Panc1 (cell line): ENCODE measurements around the gene GRIK4. TPM values are rescaled to one million over a fixed set of nuclear protein-coding genes. Genes with fewer than 3 reads are reported as not detected.

Experiments
- ATAC-seq: fragments of 200-7000 bp; cut with Tn5 transposase; 2 replicates; pipeline ENCODE4 v1.9.1; 2020; ENCODE audit warnings: mild to moderate bottlenecking, moderate library complexity
- BruUV-seq: library from RNA; stranded (reverse); fragments of 400-500 nt; replicated peaks from 2 replicates; lab custom pipeline; 2021; lab: Mats Ljungman, UMichigan
- CTCF ChIA-PET: fragments of 300-600 bp; sonication (Branson Sonifier 250); formaldehyde crosslinking; loops from one replicate; lab custom pipeline; 2022; ENCODE audit warnings: antibody characterized with exemption; lab: Charles Lee
- POLR2A ChIA-PET: fragments of 300-600 bp; sonication (Branson Sonifier 250); formaldehyde crosslinking; loops from one replicate; lab custom pipeline; 2022; ENCODE audit warnings: antibody characterized with exemption; lab: Charles Lee
- DNase-seq: peaks from one replicate; pipeline ENCODE4 v3.0.0-alpha.2; 2010; ENCODE audit warnings: low read depth, low spot score
- H3K27ac ChIP-seq: 2 replicates; pipeline ENCODE4 v1.5.1; 2011; ENCODE audit warnings: mild to moderate bottlenecking, low read length, inconsistent platforms
- H3K27me3 ChIP-seq: fragments of 200-500 bp; sonication (Bioruptor generic); 2 replicates; pipeline ENCODE4 v1.6.0; 2014; ENCODE audit warnings: low read length, inconsistent platforms; ENCODE audit not compliant: control insufficient read depth, insufficient read depth
- H3K36me3 ChIP-seq: fragments of 200-500 bp; sonication (Bioruptor generic); 2 replicates; pipeline ENCODE4 v1.5.1; 2014; ENCODE audit warnings: inconsistent platforms, mild to moderate bottlenecking, low read length, moderate library complexity; ENCODE audit not compliant: control insufficient read depth, insufficient read depth
- H3K4me1 ChIP-seq: 2 replicates; pipeline ENCODE4 v1.5.1; 2011; ENCODE audit warnings: inconsistent platforms, mild to moderate bottlenecking, low read length, moderate library complexity; ENCODE audit not compliant: control insufficient read depth, insufficient read depth
- H3K4me3 ChIP-seq, 2 experiments: 2 replicates each; pipeline ENCODE4 v1.5.1; 2011 to 2012; ENCODE audit warnings: low read depth in 2 of 2, low read length in 2 of 2, mild to moderate bottlenecking in 2 of 2, inconsistent platforms in 1 of 2, moderate library complexity in 1 of 2
- H3K9me3 ChIP-seq: fragments of 200-500 bp; sonication (Bioruptor generic); 2 replicates; pipeline ENCODE4 v1.5.1; 2014; ENCODE audit warnings: low read depth, mild to moderate bottlenecking, inconsistent platforms, low read length, moderate library complexity; ENCODE audit not compliant: control insufficient read depth, insufficient read depth
- POLR2AphosphoS5 ChIP-seq: IDR thresholded peaks from 2 replicates; pipeline ENCODE4 v1.6.1; 2012; ENCODE audit warnings: mild to moderate bottlenecking, low read depth, low read length, moderate library complexity
- SIN3A ChIP-seq: IDR thresholded peaks from 2 replicates; pipeline ENCODE4 v1.6.1; 2012; ENCODE audit warnings: low read depth, mild to moderate bottlenecking, low read length, moderate library complexity, borderline replicate concordance; ENCODE audit not compliant: insufficient read depth
- TCF7L2 ChIP-seq: IDR thresholded peaks from 2 replicates; pipeline ENCODE4 v1.6.1; 2011; ENCODE audit warnings: mild to moderate bottlenecking, low read depth, low read length, inconsistent platforms
- in situ Hi-C: cut with HindIII; loops from 2 replicates; pipeline ENCODE4 v1.10.0; 2016; ENCODE audit warnings: low sequenced_read_pairs, low pct_unique_long_range_greater_than_20kb
- intact Hi-C: fragments of 100-400 bp; cut with micrococcal nuclease; formaldehyde crosslinking; loops from one replicate; pipeline ENCODE4 v1.10.0; 2022; ENCODE audit not compliant: unreplicated experiment
- total RNA-seq: library from RNA; stranded (reverse); gene quantifications from one replicate; pipeline ENCODE4 v1.2.1, GENCODE V29; 2021; ENCODE audit not compliant: unreplicated experiment
- TF ChIP-seq, protein P1 (sequence below), 2 experiments: IDR thresholded peaks; 2 replicates each; pipeline ENCODE4 v1.6.1; 2011 to 2012; ENCODE audit warnings: low read depth in 2 of 2, control low read depth in 1 of 2, low read length in 1 of 2, mild to moderate bottlenecking in 1 of 2, moderate library complexity in 1 of 2; ENCODE audit not compliant: insufficient read depth in 1 of 2
- TF ChIP-seq, protein P2 (sequence below): fragments of 450-650 bp; IDR thresholded peaks from 2 replicates; pipeline ENCODE4 v1.5.1; 2017; ENCODE audit warnings: mild to moderate bottlenecking

GRIK4 gene
- total RNA-seq, 1 experiment from 2014 or later = 0.62 TPM

DNA sequence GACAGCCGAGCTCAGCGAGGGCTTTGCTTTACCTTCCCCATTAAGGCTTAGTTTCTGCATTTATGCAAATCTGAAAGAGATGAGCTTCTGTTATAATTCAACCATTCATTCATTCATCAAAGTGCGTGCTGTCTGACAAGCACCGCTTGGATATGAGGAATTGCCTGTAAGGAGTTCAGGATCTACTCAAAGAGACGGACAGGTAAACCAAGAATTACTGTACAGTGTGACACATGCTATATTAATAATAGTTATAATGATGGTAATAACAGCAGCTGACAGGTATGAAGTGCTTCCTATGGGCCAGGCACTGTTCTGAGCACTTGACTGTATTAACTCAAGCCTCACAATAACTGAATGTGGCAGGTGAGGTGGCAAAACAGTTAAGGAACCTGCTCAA lies 402.5 kb downstream of the GRIK4 start:
- in situ Hi-C loops (no loop called here), intact Hi-C loops (no loop called here)
- no peak for TF ChIP-seq POLR2AphosphoS5
- TF ChIP-seq, protein P1, sequence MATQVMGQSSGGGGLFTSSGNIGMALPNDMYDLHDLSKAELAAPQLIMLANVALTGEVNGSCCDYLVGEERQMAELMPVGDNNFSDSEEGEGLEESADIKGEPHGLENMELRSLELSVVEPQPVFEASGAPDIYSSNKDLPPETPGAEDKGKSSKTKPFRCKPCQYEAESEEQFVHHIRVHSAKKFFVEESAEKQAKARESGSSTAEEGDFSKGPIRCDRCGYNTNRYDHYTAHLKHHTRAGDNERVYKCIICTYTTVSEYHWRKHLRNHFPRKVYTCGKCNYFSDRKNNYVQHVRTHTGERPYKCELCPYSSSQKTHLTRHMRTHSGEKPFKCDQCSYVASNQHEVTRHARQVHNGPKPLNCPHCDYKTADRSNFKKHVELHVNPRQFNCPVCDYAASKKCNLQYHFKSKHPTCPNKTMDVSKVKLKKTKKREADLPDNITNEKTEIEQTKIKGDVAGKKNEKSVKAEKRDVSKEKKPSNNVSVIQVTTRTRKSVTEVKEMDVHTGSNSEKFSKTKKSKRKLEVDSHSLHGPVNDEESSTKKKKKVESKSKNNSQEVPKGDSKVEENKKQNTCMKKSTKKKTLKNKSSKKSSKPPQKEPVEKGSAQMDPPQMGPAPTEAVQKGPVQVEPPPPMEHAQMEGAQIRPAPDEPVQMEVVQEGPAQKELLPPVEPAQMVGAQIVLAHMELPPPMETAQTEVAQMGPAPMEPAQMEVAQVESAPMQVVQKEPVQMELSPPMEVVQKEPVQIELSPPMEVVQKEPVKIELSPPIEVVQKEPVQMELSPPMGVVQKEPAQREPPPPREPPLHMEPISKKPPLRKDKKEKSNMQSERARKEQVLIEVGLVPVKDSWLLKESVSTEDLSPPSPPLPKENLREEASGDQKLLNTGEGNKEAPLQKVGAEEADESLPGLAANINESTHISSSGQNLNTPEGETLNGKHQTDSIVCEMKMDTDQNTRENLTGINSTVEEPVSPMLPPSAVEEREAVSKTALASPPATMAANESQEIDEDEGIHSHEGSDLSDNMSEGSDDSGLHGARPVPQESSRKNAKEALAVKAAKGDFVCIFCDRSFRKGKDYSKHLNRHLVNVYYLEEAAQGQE (IDR thresholded peaks at IDR 0.05; ENCODE audit: insufficient read depth in 1 of 2, low read depth in 2 of 2, low read length in 1 of 2) = no peak
- no peak for TF ChIP-seq TCF7L2
- TF ChIP-seq SIN3A = no peak
- TF ChIP-seq, protein P2, sequence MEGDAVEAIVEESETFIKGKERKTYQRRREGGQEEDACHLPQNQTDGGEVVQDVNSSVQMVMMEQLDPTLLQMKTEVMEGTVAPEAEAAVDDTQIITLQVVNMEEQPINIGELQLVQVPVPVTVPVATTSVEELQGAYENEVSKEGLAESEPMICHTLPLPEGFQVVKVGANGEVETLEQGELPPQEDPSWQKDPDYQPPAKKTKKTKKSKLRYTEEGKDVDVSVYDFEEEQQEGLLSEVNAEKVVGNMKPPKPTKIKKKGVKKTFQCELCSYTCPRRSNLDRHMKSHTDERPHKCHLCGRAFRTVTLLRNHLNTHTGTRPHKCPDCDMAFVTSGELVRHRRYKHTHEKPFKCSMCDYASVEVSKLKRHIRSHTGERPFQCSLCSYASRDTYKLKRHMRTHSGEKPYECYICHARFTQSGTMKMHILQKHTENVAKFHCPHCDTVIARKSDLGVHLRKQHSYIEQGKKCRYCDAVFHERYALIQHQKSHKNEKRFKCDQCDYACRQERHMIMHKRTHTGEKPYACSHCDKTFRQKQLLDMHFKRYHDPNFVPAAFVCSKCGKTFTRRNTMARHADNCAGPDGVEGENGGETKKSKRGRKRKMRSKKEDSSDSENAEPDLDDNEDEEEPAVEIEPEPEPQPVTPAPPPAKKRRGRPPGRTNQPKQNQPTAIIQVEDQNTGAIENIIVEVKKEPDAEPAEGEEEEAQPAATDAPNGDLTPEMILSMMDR = no peak
- BruUV-seq = no TSS peak
- Histone ChIP-seq H3K27me3 (peaks cover 12% of the 10 kb centered on the region; the same call in 1 of the 2 replicates), H3K4me3 (no peak overlapping the region), H3K4me1 (no peaks in the 10 kb centered on the region), H3K36me3 (no peaks in the 10 kb centered on the region), H3K9me3 (no peaks in the 10 kb centered on the region), H3K27ac (no peak overlapping the region)
- ATAC-seq (no peak), DNase-seq (no peak)
- POLR2A ChIA-PET = no interaction called here
- CTCF ChIA-PET = interaction anchor here (0.6 kb wide), 1 partner anchor 39 kb away, joined by 5 read pairs; no protein-coding TSS in a partner anchor

DNA sequence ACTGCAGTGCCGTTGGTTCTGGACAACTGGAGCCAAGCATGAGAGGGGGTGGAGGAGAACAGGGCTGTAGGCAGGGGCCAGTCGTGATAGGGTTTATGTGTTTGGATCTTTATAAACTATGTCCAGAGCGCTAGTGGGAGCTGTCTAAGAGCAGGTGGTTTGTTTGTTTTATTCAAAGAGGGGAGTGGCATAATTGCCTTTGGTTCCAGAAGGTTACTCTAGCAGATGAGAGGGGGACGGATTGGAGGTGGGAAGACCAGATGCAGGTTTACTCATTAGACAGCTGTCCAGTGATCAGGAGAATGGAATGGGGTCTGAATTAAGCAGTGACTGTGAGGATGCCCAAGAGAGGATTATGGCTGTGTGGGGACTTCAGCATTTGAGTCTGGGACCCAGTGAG lies 403.1 kb downstream of the GRIK4 start:
- H3K27ac ChIP-seq = no peak overlapping the region
- H3K4me1 ChIP-seq = no peaks in the 10 kb centered on the region
- H3K36me3 ChIP-seq = no peaks in the 10 kb centered on the region
- BruUV-seq = no TSS peak
- ChIA-PET POLR2A (no interaction called here), CTCF (interaction anchor here (0.6 kb wide), 1 partner anchor 40 kb away, joined by 5 read pairs; no protein-coding TSS in a partner anchor)
- peaks cover 12% of the 10 kb centered on the region; the same call in 1 of the 2 replicates for H3K27me3 ChIP-seq
- no peak for TF ChIP-seq POLR2AphosphoS5
- TF ChIP-seq SIN3A = no peak
- TF ChIP-seq, protein P1 (IDR thresholded peaks at IDR 0.05; ENCODE audit: insufficient read depth in 1 of 2, low read depth in 2 of 2, low read length in 1 of 2) = no peak
- no peak for TF ChIP-seq TCF7L2
- TF ChIP-seq, protein P2 = no peak
- H3K4me3 ChIP-seq = no peak overlapping the region
- intact Hi-C loops (no loop called here), in situ Hi-C loops (no loop called here)
- H3K9me3 ChIP-seq = no peaks in the 10 kb centered on the region
- ATAC-seq = no peak
- DNase-seq = no peak
